ENCODE measurements around the gene MARCO.

- TF ChIP-seq CTCF (IDR thresholded peaks at IDR 0.05) (no peak), POLR2AphosphoS5 (IDR thresholded peaks at IDR 0.05) (no peak)
Observed at GRCh38 chr2:118981632-118982031, 39.6 kb downstream of the MARCO start.

All from prostate gland (tissue), 2 donors.